MCF 10A (cell line): ENCODE results near the gene MRPL14. TPM values are rescaled to one million over a fixed set of nuclear protein-coding genes. Genes with fewer than 3 reads are reported as not detected.
"Not testable (repeated sequence)": the region's sequence is repeated elsewhere in the genome, so short reads cannot be mapped to it uniquely, and the experiment has no call there.

Experiments used
- BruUV-seq: library from RNA; stranded (reverse); fragments of 400-500 nt; replicated peaks from 2 replicates; lab custom pipeline; 2021; lab: Mats Ljungman, UMichigan
- CTCF ChIA-PET: fragments of 300-600 bp; sonication (Branson Sonifier 250); formaldehyde crosslinking; extraction: SDS; loops from one replicate; lab custom pipeline; 2021; ENCODE audit warnings: antibody characterized with exemption, inconsistent platforms; lab: Yijun Ruan, JAX
- POLR2A ChIA-PET: fragments of 300-600, 350-650 bp; sonication (Branson Sonifier 250); formaldehyde crosslinking; extraction: SDS; loops from one replicate; lab custom pipeline; 2020; ENCODE audit warnings: antibody characterized with exemption, inconsistent platforms; lab: Yijun Ruan, JAX
- DNase-seq: peaks from one replicate; pipeline ENCODE4 v3.0.0-alpha.2; 2018; ENCODE audit not compliant: unreplicated experiment
- H3K27ac Mint-ChIP-seq: one replicate; pipeline ENCODE4 v1.8.0; 2022; ENCODE audit warnings: mild to moderate bottlenecking, low read depth, mixed read lengths; ENCODE audit not compliant: unreplicated experiment
- H3K27me3 Mint-ChIP-seq: one replicate; pipeline ENCODE4 v1.8.0; 2022; ENCODE audit warnings: mixed read lengths; ENCODE audit not compliant: insufficient read depth, unreplicated experiment
- H3K36me3 Mint-ChIP-seq: one replicate; pipeline ENCODE4 v1.8.0; 2022; ENCODE audit warnings: mild to moderate bottlenecking, moderate library complexity, mixed read lengths; ENCODE audit not compliant: insufficient read depth, unreplicated experiment
- H3K4me1 Mint-ChIP-seq: one replicate; pipeline ENCODE4 v1.8.0; 2022; ENCODE audit warnings: mixed read lengths; ENCODE audit not compliant: insufficient read depth, unreplicated experiment
- H3K4me3 Mint-ChIP-seq: one replicate; pipeline ENCODE4 v1.8.0; 2022; ENCODE audit warnings: mild to moderate bottlenecking, moderate library complexity, mixed read lengths; ENCODE audit not compliant: unreplicated experiment
- H3K9me3 Mint-ChIP-seq: one replicate; pipeline ENCODE4 v1.8.0; 2022; ENCODE audit warnings: mixed read lengths; ENCODE audit not compliant: unreplicated experiment
- CTCF ChIP-seq: fragments of 200-600 bp; IDR thresholded peaks from one replicate; pipeline ENCODE4 v1.8.0; 2022; ENCODE audit warnings: antibody characterized with exemption, mild to moderate bottlenecking; ENCODE audit not compliant: unreplicated experiment
- intact Hi-C: fragments of 100-400 bp; cut with micrococcal nuclease; formaldehyde crosslinking; loops from 2 replicates; pipeline ENCODE4 v1.14.1; 2022
- total RNA-seq: library from RNA; stranded (reverse); gene quantifications from 2 replicates; pipeline ENCODE4 v1.2.3, GENCODE V29; 2022

The MRPL14 gene
- total RNA-seq, 1 experiment from 2014 or later = 66.8 TPM

- BruUV-seq = no TSS peak
- intact Hi-C loops = no loop called here
- no peaks in the 10 kb centered on the region for H3K36me3 Mint-ChIP-seq
These were observed 34.2 kb downstream of the MRPL14 start for GRCh38 chr6:44093066-44093465.

GRCh38 chr6:44091981-44092884, 35.0 kb downstream of the MRPL14 start:
- no TSS peak for BruUV-seq
- H3K27ac Mint-ChIP-seq = no peak overlapping the region
- peaks cover 7% of the 10 kb centered on the region for H3K4me1 Mint-ChIP-seq
- no peak overlapping the region for H3K4me3 Mint-ChIP-seq
- no peaks in the 10 kb centered on the region for H3K36me3 Mint-ChIP-seq
- ChIA-PET CTCF (interaction anchor here (0.5 to 1.1 kb wide), 5 partner anchors 14 to 483 kb away, joined by 3 to 6 read pairs (median 3); no protein-coding TSS in a partner anchor), POLR2A (no interaction called here)
- H3K9me3 Mint-ChIP-seq = no peaks in the 10 kb centered on the region
- intact Hi-C loops = no loop called here
- DNase-seq = no peak
- H3K27me3 Mint-ChIP-seq = no peaks in the 10 kb centered on the region
- TF ChIP-seq CTCF = no peak

More at GRCh38 chr6:44093066-44093465, 34.2 kb downstream of the MRPL14 start:
- Mint-ChIP-seq H3K9me3 (no peaks in the 10 kb centered on the region), H3K4me1 (peaks cover 13% of the 10 kb centered on the region), H3K27ac (no peak overlapping the region), H3K4me3 (no peak overlapping the region), H3K27me3 (no peaks in the 10 kb centered on the region)
- ChIA-PET CTCF (interaction anchor here (0.6 kb wide), 1 partner anchor 74 kb away, joined by 4 read pairs; no protein-coding TSS in a partner anchor), POLR2A (no interaction called here)
- DNase-seq = no peak
- no peak for TF ChIP-seq CTCF

- CTCF ChIA-PET = interaction anchor here (0.6 to 1.6 kb wide), 5 partner anchors 8 to 1176 kb away, joined by 3 to 6 read pairs (median 4); no protein-coding TSS in a partner anchor
- H3K4me1 Mint-ChIP-seq, H3K27me3 Mint-ChIP-seq, POLR2A ChIA-PET, H3K4me3 Mint-ChIP-seq, BruUV-seq, H3K9me3 Mint-ChIP-seq, DNase-seq, intact Hi-C loops, H3K27ac Mint-ChIP-seq, H3K36me3 Mint-ChIP-seq: not testable (repeated sequence)
These were observed 35.9 kb downstream of the MRPL14 start for GRCh38 chr6:44091356-44091755.

GRCh38 chr6:44090465-44090864, 36.8 kb downstream of the MRPL14 start:
- Mint-ChIP-seq H3K4me3 (no peak overlapping the region), H3K4me1 (no peaks in the 10 kb centered on the region), H3K9me3 (no peaks in the 10 kb centered on the region), H3K27ac (no peak overlapping the region), H3K36me3 (no peaks in the 10 kb centered on the region), H3K27me3 (no peaks in the 10 kb centered on the region)
- intact Hi-C loops = no loop called here
- TF ChIP-seq CTCF = no peak
- BruUV-seq = no TSS peak
- CTCF ChIA-PET = interaction anchor here (0.6 to 1.6 kb wide), 7 partner anchors 9 to 321 kb away, joined by 3 to 6 read pairs (median 3); no protein-coding TSS in a partner anchor
- no peak for DNase-seq
- POLR2A ChIA-PET = interaction anchor here (0.6 to 1.3 kb wide), 2 partner anchors 31 to 157 kb away, joined by 3 to 5 read pairs; no protein-coding TSS in a partner anchor
